ENCODE data around the gene SURF1. TPM values are rescaled to one million over a fixed set of nuclear protein-coding genes. Genes with fewer than 3 reads are reported as not detected.

Gene SURF1
- total RNA-seq, 1 donor, result 26.4 TPM

GRCh38 chr9:133307301-133307700 is 49.0 kb downstream of the SURF1 start:
- Histone ChIP-seq H3K27me3 (ENCODE audit: insufficient read depth, low read length) (no peaks in the 10 kb centered on the region), H3K4me3 (ENCODE audit: low read length) (no peak overlapping the region), H3K4me1 (ENCODE audit: insufficient read depth, low read length) (no peaks in the 10 kb centered on the region), H3K9me3 (ENCODE audit: low read depth, low read length) (no peaks in the 10 kb centered on the region)

- H3K4me1 ChIP-seq (ENCODE audit: insufficient read depth, low read length), result no peaks in the 10 kb centered on the region
- H3K27me3 ChIP-seq (ENCODE audit: insufficient read depth, low read length), result no peaks in the 10 kb centered on the region
- no peaks in the 10 kb centered on the region for H3K9me3 ChIP-seq (ENCODE audit: low read depth, low read length)
- H3K4me3 ChIP-seq (ENCODE audit: low read length), result no peak overlapping the region
Observed at GRCh38 chr9:133306242-133307204, 49.8 kb downstream of the SURF1 start.

GRCh38 chr9:133305731-133306130 is 50.6 kb downstream of the SURF1 start:
- Histone ChIP-seq H3K4me3 (ENCODE audit: low read length) (no peak overlapping the region), H3K4me1 (ENCODE audit: insufficient read depth, low read length) (no peaks in the 10 kb centered on the region), H3K27me3 (ENCODE audit: insufficient read depth, low read length) (no peaks in the 10 kb centered on the region), H3K9me3 (ENCODE audit: low read depth, low read length) (no peaks in the 10 kb centered on the region)

- Histone ChIP-seq H3K4me3 (ENCODE audit: low read length) (no peak overlapping the region), H3K4me1 (ENCODE audit: insufficient read depth, low read length) (no peaks in the 10 kb centered on the region), H3K27me3 (ENCODE audit: insufficient read depth, low read length) (no peaks in the 10 kb centered on the region), H3K9me3 (ENCODE audit: low read depth, low read length) (no peaks in the 10 kb centered on the region)
Observed at GRCh38 chr9:133304477-133305377, 51.6 kb downstream of the SURF1 start.

- Histone ChIP-seq H3K9me3 (ENCODE audit: low read depth, low read length) (no peaks in the 10 kb centered on the region), H3K4me3 (ENCODE audit: low read length) (no peak overlapping the region), H3K27me3 (ENCODE audit: insufficient read depth, low read length) (no peaks in the 10 kb centered on the region), H3K4me1 (ENCODE audit: insufficient read depth, low read length) (no peaks in the 10 kb centered on the region)
Observed at GRCh38 chr9:133304158-133304470, 52.2 kb downstream of the SURF1 start.

GRCh38 chr9:133303266-133304157 is 52.8 kb downstream of the SURF1 start:
- H3K4me1 ChIP-seq (ENCODE audit: insufficient read depth, low read length), result no peaks in the 10 kb centered on the region
- no peaks in the 10 kb centered on the region for H3K27me3 ChIP-seq (ENCODE audit: insufficient read depth, low read length)
- no peaks in the 10 kb centered on the region for H3K9me3 ChIP-seq (ENCODE audit: low read depth, low read length)
- no peak overlapping the region for H3K4me3 ChIP-seq (ENCODE audit: low read length)

Other genes starting within 250 kb of the SURF1 start
- gene RALGDS, start 235.2 kb downstream of the SURF1 start, total RNA-seq, result 59.0 TPM
- gene GBGT1, start 192.6 kb downstream of the SURF1 start, total RNA-seq, result 5.6 TPM
- not detected for gene OBP2B, start 147.2 kb downstream of the SURF1 start, total RNA-seq
- 4.5 TPM for gene ABO, start 81.3 kb downstream of the SURF1 start, total RNA-seq
- gene SURF6, start 20.3 kb downstream of the SURF1 start, total RNA-seq, result 4.8 TPM
- gene MED22, start 8.4 kb downstream of the SURF1 start, total RNA-seq, result 11.4 TPM
- 2,463 TPM for gene RPL7A, start 8.3 kb downstream of the SURF1 start, total RNA-seq
- gene SURF2, start 63 bp upstream of the SURF1 start, total RNA-seq, result 9.0 TPM
- 82.2 TPM for gene SURF4, start 19.6 kb upstream of the SURF1 start, total RNA-seq
- 0.10 TPM for gene STKLD1, start 19.9 kb upstream of the SURF1 start, total RNA-seq
- gene REXO4, start 61.5 kb upstream of the SURF1 start, total RNA-seq, result 9.0 TPM
- gene ADAMTS13, start 65.9 kb upstream of the SURF1 start, total RNA-seq, result 0.42 TPM
- 2.3 TPM for gene CACFD1, start 103.5 kb upstream of the SURF1 start, total RNA-seq
- gene SLC2A6, start 122.6 kb upstream of the SURF1 start, total RNA-seq, result 23.3 TPM
- not detected for gene MYMK, start 168.5 kb upstream of the SURF1 start, total RNA-seq
- 0.10 TPM for gene ADAMTSL2, start 178.2 kb upstream of the SURF1 start, total RNA-seq

All from mononuclear cell (primary cell).